ENCODE results near the gene HMGN1. TPM values are rescaled to one million over a fixed set of nuclear protein-coding genes. Genes with fewer than 3 reads are reported as not detected.
A peak's percentile ranks its signal among the peaks of the same experiment; 100 is the strongest.

HMGN1 gene
- total and polyA plus RNA-seq, 8 donors: 60.1 to 140 (median 98.1) TPM

- no peak for DNase-seq
These were observed 2.1 kb downstream of the HMGN1 start for GRCh38 chr21:39346671-39347331.

GRCh38 chr21:39346206-39346605 lies 2.7 kb downstream of the HMGN1 start:
- Histone ChIP-seq H3K9me3 (no peaks in the 10 kb centered on the region), H3K4me1 (peaks cover 0 to 36% (median 21%) of the 10 kb centered on the region in 3 donors), H3K4me3 (peak overlapping the region in 1 of 4 donors; percentile 79), H3K36me3 (peaks cover 3 to 18% (median 13%) of the 10 kb centered on the region in 3 donors), H3K27ac (no peak overlapping the region), H3K27me3 (no peaks in the 10 kb centered on the region)
- WGBS, 2 donors: 27 to 28% methylated on average over 3 of the region's 3 CpGs
- no peak for TF ChIP-seq CTCF (IDR thresholded peaks at IDR 0.05)
- no peak for DNase-seq
- intact Hi-C loops (cut with DNase I): no loop called here
- ATAC-seq: no peak
- FAIRE-seq: no peak

More at GRCh38 chr21:39346671-39347331, 2.1 kb downstream of the HMGN1 start:
- FAIRE-seq: no peak
- intact Hi-C loops (cut with DNase I): no loop called here
- Histone ChIP-seq H3K27ac (peak overlapping the region in 1 of 4 donors; percentile 5), H3K27me3 (no peaks in the 10 kb centered on the region), H3K9me3 (no peaks in the 10 kb centered on the region), H3K36me3 (peaks cover 3 to 13% (median 11%) of the 10 kb centered on the region in 3 donors), H3K4me1 (peaks cover 0 to 36% (median 21%) of the 10 kb centered on the region in 3 donors), H3K4me3 (peak overlapping the region in 2 of 4 donors; percentile 64 to 79)
- WGBS, 2 donors: 21 to 22% methylated on average over 7 of the region's 7 CpGs
- ATAC-seq: no peak
- TF ChIP-seq CTCF (IDR thresholded peaks at IDR 0.05): no peak

- H3K4me1 ChIP-seq: peaks cover 0 to 36% (median 21%) of the 10 kb centered on the region in 3 donors
- WGBS, 2 donors: 83 to 84% methylated on average over 6 of the region's 6 CpGs
- no peaks in the 10 kb centered on the region for H3K9me3 ChIP-seq
- H3K36me3 ChIP-seq: peaks cover 3 to 18% (median 13%) of the 10 kb centered on the region in 3 donors
- H3K27ac ChIP-seq: no peak overlapping the region
- intact Hi-C loops (cut with DNase I): no loop called here
- ATAC-seq: no peak
- no peak for TF ChIP-seq CTCF (IDR thresholded peaks at IDR 0.05)
- no peak overlapping the region for H3K4me3 ChIP-seq
- no peaks in the 10 kb centered on the region for H3K27me3 ChIP-seq
- no peak for DNase-seq
- no peak for FAIRE-seq
These were observed 3.4 kb downstream of the HMGN1 start for GRCh38 chr21:39345440-39345839.

- peaks cover 3 to 18% (median 13%) of the 10 kb centered on the region in 3 donors for H3K36me3 ChIP-seq
- no peak for DNase-seq
- no peak for ATAC-seq
- no peak overlapping the region for H3K27ac ChIP-seq
- no peak for TF ChIP-seq CTCF (IDR thresholded peaks at IDR 0.05)
- intact Hi-C loops (cut with DNase I): no loop called here
- 78 to 82% methylated on average over 5 of the region's 5 CpGs for WGBS, 2 donors
- no peaks in the 10 kb centered on the region for H3K27me3 ChIP-seq
- peaks cover 0 to 30% (median 21%) of the 10 kb centered on the region in 3 donors for H3K4me1 ChIP-seq
- FAIRE-seq: no peak
- no peaks in the 10 kb centered on the region for H3K9me3 ChIP-seq
- H3K4me3 ChIP-seq: no peak overlapping the region
These were observed 4.0 kb downstream of the HMGN1 start for GRCh38 chr21:39344848-39345247.
